ENCODE data around the gene UBE2K. TPM values are rescaled to one million over a fixed set of nuclear protein-coding genes. Genes with fewer than 3 reads are reported as not detected.
A peak's percentile ranks its signal among the peaks of the same experiment; 100 is the strongest.

UBE2K gene
- total and polyA plus RNA-seq, 10 of the 15 experiments (the other 5 are each of a cell fraction or from before 2014, with no cell fraction given), result 17.0 to 141 (median 75.5) TPM

DNA sequence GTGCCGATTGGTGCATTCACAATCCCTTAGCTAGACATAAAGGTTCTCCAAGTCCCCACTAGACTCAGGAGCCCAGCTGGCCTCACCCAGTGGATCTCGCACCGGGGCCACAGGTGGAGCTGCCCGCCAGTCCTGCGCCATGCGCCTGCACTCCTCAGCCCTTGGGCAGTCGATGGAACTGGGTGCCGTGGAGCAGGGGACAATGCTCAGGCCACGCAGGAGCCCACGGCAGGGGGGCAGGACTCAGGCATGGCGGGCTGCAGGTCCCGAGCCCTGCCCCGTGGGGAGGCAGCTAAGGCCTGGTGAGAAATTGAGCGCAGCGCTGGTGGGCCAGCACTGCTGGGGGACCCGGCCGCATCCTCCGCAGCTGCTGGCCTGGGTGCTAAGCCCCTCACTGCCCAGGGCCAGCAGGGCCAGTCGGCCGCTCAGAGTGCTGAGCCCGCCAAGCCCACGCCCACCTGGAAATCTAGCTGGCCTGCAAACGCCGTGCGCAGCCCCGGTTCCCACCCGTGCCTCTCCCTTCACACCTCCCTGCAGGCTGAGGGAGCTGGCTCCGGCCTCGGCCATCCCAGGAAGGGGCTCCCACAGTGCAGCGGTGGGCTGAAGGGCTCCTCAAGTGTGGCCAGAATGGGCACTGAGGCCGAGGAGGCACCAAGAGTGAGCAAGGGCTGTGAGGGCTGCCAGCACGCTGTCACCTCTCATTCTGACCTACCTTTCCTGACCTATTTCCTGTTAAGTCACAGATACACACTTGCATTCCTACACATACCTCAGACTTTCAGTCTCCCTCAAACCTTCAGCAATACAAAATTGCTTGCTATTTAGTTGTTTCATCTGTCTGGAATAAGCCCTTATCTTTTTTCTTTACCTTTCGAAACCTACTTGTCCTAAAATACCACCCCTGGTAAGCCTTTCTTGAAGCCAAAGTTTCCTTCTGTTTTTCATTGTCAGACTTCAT, 20.7 kb downstream of the UBE2K start (continued):
- TF ChIP-seq, protein P1, sequence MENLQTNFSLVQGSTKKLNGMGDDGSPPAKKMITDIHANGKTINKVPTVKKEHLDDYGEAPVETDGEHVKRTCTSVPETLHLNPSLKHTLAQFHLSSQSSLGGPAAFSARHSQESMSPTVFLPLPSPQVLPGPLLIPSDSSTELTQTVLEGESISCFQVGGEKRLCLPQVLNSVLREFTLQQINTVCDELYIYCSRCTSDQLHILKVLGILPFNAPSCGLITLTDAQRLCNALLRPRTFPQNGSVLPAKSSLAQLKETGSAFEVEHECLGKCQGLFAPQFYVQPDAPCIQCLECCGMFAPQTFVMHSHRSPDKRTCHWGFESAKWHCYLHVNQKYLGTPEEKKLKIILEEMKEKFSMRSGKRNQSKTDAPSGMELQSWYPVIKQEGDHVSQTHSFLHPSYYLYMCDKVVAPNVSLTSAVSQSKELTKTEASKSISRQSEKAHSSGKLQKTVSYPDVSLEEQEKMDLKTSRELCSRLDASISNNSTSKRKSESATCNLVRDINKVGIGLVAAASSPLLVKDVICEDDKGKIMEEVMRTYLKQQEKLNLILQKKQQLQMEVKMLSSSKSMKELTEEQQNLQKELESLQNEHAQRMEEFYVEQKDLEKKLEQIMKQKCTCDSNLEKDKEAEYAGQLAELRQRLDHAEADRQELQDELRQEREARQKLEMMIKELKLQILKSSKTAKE (IDR thresholded peaks at IDR 0.05; ENCODE audit: low read depth, poor library complexity, severe bottlenecking), result no peak

DNA sequence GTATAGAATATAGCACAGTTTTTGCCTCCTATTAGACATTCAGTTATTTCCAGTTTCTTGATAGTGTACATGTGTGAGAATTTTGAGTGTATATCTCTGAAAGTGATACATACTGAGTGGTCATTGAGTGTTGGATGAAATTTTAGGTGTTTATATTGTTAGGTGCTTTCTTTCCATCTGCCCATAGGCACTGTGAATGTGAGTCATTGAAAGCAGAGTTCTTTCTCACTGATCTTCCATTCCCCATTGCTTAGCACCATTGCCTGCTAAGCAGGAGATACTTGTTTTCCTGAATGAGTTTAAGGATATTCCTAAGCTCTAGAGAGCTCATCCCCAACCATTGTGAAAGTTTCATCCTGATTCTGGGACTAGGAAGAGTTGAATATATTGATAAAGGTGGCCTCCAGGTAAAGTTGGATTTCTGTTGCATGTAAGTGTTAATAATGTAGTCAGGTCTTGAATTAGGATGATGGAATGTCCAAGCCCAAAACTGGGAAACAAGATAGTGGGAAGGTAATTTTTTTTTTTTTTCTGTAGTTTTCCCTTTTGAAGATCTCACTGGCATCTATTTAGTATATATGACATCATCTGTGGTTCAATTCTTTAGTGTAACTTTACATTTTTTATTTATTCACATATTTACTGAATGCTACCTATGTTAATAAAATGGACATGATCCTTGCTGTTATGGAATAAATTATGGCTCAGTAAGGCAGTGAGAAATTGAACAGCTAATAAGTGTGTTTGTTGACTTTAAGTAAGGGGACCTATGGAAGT, 22.1 kb downstream of the UBE2K start:
- H3K9ac ChIP-seq (ENCODE audit: control insufficient read depth, insufficient read depth, low read length), result no peak overlapping the region
- ChIA-PET CTCF (interaction anchor here (0.6 to 1.2 kb wide), 4 partner anchors 10 to 254 kb away, joined by 3 to 5 read pairs (median 3); no protein-coding TSS in a partner anchor), RAD21 (ENCODE audit: unreplicated experiment) (interaction anchor here (0.6 to 1.4 kb wide), 3 partner anchors 10 to 176 kb away, joined by 3 read pairs; no protein-coding TSS in a partner anchor), POLR2A (interaction anchor here (1.0 to 1.5 kb wide), 4 partner anchors 9 to 193 kb away, joined by 3 to 4 read pairs (median 4); partner anchors contain the start of gene UGDH), SMC1A (ENCODE audit: uncharacterized antibody, unreplicated experiment) (interaction anchor here (0.7 to 2.0 kb wide), 6 partner anchors 12 to 256 kb away, joined by 3 to 11 read pairs (median 3); no protein-coding TSS in a partner anchor)
- H3K79me2 ChIP-seq (ENCODE audit: control insufficient read depth, insufficient read depth, low read length), result peaks cover 86% of the 10 kb centered on the region
- peak; percentile 62 for TF ChIP-seq ATF7 (IDR thresholded peaks at IDR 0.05; ENCODE audit: low read depth)
- no peak for TF ChIP-seq RBBP5 (conservative IDR thresholded peaks at IDR 0.05)
- H3K9me3 ChIP-seq (replicated peaks; ENCODE audit: control insufficient read depth, insufficient read depth, low read length), result no peaks in the 10 kb centered on the region
- H3K4me2 ChIP-seq (ENCODE audit: control insufficient read depth, insufficient read depth), result no peak overlapping the region
- ATAC-seq, result peak; percentile 64
- no TSS peak for BruUV-seq (replicated peaks)
- no peak overlapping the region for H2AFZ ChIP-seq (ENCODE audit: control insufficient read depth, low read depth, low read length)
- peaks cover 4 to 9% of the 10 kb centered on the region in 2 experiments; a peak in 2 of 4 replicates for H3K36me3 ChIP-seq (ENCODE audit: control insufficient read depth in 2 of 2, insufficient read depth in 2 of 2, low read length in 1 of 2)
- no peaks in the 10 kb centered on the region for H4K20me1 ChIP-seq (ENCODE audit: control insufficient read depth, insufficient read depth)
- in situ Hi-C loops (cut with MboI) (no loop called here), intact Hi-C loops (cut with micrococcal nuclease; ENCODE audit: unreplicated experiment) (loop anchor here (5.0 kb wide), 1 partner anchor 42 kb away; no protein-coding TSS in a partner anchor)
- peak overlapping the region; percentile 42 for H3K27ac ChIP-seq (ENCODE audit: control insufficient read depth, insufficient read depth)
- no peak overlapping the region for H3K4me3 ChIP-seq
- H3K4me1 ChIP-seq (ENCODE audit: control insufficient read depth, insufficient read depth, low read length), result peaks cover 35% of the 10 kb centered on the region
- no peak for FAIRE-seq
- no peak for DNase-seq (ENCODE audit: low read depth, low spot score)
- H3K27me3 ChIP-seq (replicated peaks in 1 of 2; ENCODE audit: control insufficient read depth in 2 of 2, insufficient read depth in 2 of 2, low read length in 1 of 2), result no peaks in the 10 kb centered on the region
